ENCODE measurements around the gene RNF10. TPM values are rescaled to one million over a fixed set of nuclear protein-coding genes. Genes with fewer than 3 reads are reported as not detected.

RNF10 gene
- total and polyA plus RNA-seq, 10 of the 15 experiments (the other 5 are each of a cell fraction or from before 2014, with no cell fraction given): 48.2 to 127 (median 64.5) TPM

- TF ChIP-seq, protein P1, sequence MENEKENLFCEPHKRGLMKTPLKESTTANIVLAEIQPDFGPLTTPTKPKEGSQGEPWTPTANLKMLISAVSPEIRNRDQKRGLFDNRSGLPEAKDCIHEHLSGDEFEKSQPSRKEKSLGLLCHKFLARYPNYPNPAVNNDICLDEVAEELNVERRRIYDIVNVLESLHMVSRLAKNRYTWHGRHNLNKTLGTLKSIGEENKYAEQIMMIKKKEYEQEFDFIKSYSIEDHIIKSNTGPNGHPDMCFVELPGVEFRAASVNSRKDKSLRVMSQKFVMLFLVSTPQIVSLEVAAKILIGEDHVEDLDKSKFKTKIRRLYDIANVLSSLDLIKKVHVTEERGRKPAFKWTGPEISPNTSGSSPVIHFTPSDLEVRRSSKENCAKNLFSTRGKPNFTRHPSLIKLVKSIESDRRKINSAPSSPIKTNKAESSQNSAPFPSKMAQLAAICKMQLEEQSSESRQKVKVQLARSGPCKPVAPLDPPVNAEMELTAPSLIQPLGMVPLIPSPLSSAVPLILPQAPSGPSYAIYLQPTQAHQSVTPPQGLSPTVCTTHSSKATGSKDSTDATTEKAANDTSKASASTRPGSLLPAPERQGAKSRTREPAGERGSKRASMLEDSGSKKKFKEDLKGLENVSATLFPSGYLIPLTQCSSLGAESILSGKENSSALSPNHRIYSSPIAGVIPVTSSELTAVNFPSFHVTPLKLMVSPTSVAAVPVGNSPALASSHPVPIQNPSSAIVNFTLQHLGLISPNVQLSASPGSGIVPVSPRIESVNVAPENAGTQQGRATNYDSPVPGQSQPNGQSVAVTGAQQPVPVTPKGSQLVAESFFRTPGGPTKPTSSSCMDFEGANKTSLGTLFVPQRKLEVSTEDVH (IDR thresholded peaks at IDR 0.05; ENCODE audit: low read depth, partially characterized antibody): no peak
- no peak for TF ChIP-seq IKZF2 (IDR thresholded peaks at IDR 0.05)
- TF ChIP-seq BHLHE40 (IDR thresholded peaks at IDR 0.05; ENCODE audit: borderline replicate concordance in 1 of 2, low read depth in 2 of 2, low read length in 1 of 2): peak in 1 of 2 experiments; percentile 25; a peak in 1 of 4 replicates
- no peak for TF ChIP-seq ZNF207 (IDR thresholded peaks at IDR 0.05; ENCODE audit: borderline replicate concordance)
- TF ChIP-seq RELA (IDR thresholded peaks at IDR 0.05; ENCODE audit: borderline replicate concordance, partially characterized antibody): no peak
- no peak for TF ChIP-seq JUND (IDR thresholded peaks at IDR 0.05; ENCODE audit: low read depth, low read length)
- TF ChIP-seq RBBP5 (conservative IDR thresholded peaks at IDR 0.05): no peak
- TF ChIP-seq ZZZ3 (IDR thresholded peaks at IDR 0.05; ENCODE audit: control insufficient read depth, insufficient read length, low read depth): no peak
- 0 out of 2 replicates have a peak, but pooled peaks have one; percentile 5 for TF ChIP-seq RAD21 (IDR thresholded peaks at IDR 0.05; ENCODE audit: insufficient read depth, low read depth, low read length)
- no peak for TF ChIP-seq ZNF592 (IDR thresholded peaks at IDR 0.05)
- no peak for TF ChIP-seq ZNF687 (IDR thresholded peaks at IDR 0.05)
- TF ChIP-seq SRF (IDR thresholded peaks at IDR 0.05; ENCODE audit: low read depth in 2 of 2, low read length in 2 of 2): no peak
- no peak for TF ChIP-seq STAT1 (conservative IDR thresholded peaks at IDR 0.05)
- no peak for TF ChIP-seq TARDBP (IDR thresholded peaks at IDR 0.05; ENCODE audit: borderline replicate concordance)
- TF ChIP-seq KLF5 (IDR thresholded peaks at IDR 0.05; ENCODE audit: partially characterized antibody): no peak
- peak; percentile 77 for TF ChIP-seq YY1 (IDR thresholded peaks at IDR 0.05; ENCODE audit: low read depth, low read length)
- no peak for TF ChIP-seq HDAC6 (IDR thresholded peaks at IDR 0.05; ENCODE audit: unreplicated experiment)
- TF ChIP-seq FOXK2 (IDR thresholded peaks at IDR 0.05): no peak
- TF ChIP-seq NRF1 (conservative IDR thresholded peaks at IDR 0.05; ENCODE audit: low read depth, low read length): peak; percentile 26; the same call in 1 of the 2 replicates
These were observed 91.6 kb downstream of the RNF10 start (continued) for GRCh38 chr12:120625557-120626419.

Data from GM12878 (cell line).